ENCODE results near the gene PRKAG2. TPM values are rescaled to one million over a fixed set of nuclear protein-coding genes. Genes with fewer than 3 reads are reported as not detected.
"Not testable (repeated sequence)": the region's sequence is repeated elsewhere in the genome, so short reads cannot be mapped to it uniquely, and the experiment has no call there.

PRKAG2 gene
- total RNA-seq, 1 experiment from 2014 or later, result 9.4 TPM

- DNase-seq (ENCODE audit: low read depth), result no peak
These were observed 323.6 kb downstream of the PRKAG2 start for GRCh38 chr7:151553356-151553755.

GRCh38 chr7:151552352-151553028, 324.4 kb downstream of the PRKAG2 start:
- no peak for DNase-seq (ENCODE audit: low read depth)

- no peak for DNase-seq (ENCODE audit: low read depth)
These were observed 325.1 kb downstream of the PRKAG2 start for GRCh38 chr7:151551820-151552219.

- peak; percentile 41 for DNase-seq (ENCODE audit: low read depth)
These were observed 326.1 kb downstream of the PRKAG2 start for GRCh38 chr7:151550656-151551286.

- no peak for DNase-seq (ENCODE audit: low read depth)
These were observed 327.3 kb downstream of the PRKAG2 start for GRCh38 chr7:151549644-151550043.

GRCh38 chr7:151549083-151549482, 327.8 kb downstream of the PRKAG2 start:
- DNase-seq (ENCODE audit: low read depth), result no peak

GRCh38 chr7:151544183-151544582, 332.7 kb downstream of the PRKAG2 start:
- no peak for DNase-seq (ENCODE audit: low read depth)

- no peak for DNase-seq (ENCODE audit: low read depth)
These were observed 334.2 kb downstream of the PRKAG2 start for GRCh38 chr7:151542606-151543130.

- no peak for DNase-seq (ENCODE audit: low read depth)
These were observed 335.0 kb downstream of the PRKAG2 start for GRCh38 chr7:151541709-151542499.

GRCh38 chr7:151540146-151540545, 336.8 kb downstream of the PRKAG2 start:
- no peak for DNase-seq (ENCODE audit: low read depth)

- DNase-seq (ENCODE audit: low read depth), result peak; percentile 48
These were observed 337.7 kb downstream of the PRKAG2 start for GRCh38 chr7:151539088-151539671.

- DNase-seq (ENCODE audit: low read depth), result no peak
These were observed 338.9 kb downstream of the PRKAG2 start for GRCh38 chr7:151537818-151538561.

GRCh38 chr7:151536178-151536577, 340.7 kb downstream of the PRKAG2 start:
- DNase-seq (ENCODE audit: low read depth), result not testable (repeated sequence)

GRCh38 chr7:151529842-151530241, 347.1 kb downstream of the PRKAG2 start:
- DNase-seq (ENCODE audit: low read depth), result no peak

GRCh38 chr7:151524845-151525244, 352.1 kb downstream of the PRKAG2 start:
- DNase-seq (ENCODE audit: low read depth), result no peak

- no peak for DNase-seq (ENCODE audit: low read depth)
These were observed 352.6 kb downstream of the PRKAG2 start for GRCh38 chr7:151524331-151524730.

GRCh38 chr7:151520419-151521261, 356.3 kb downstream of the PRKAG2 start:
- DNase-seq (ENCODE audit: low read depth), result peak; percentile 60

- peak; percentile 99 for DNase-seq (ENCODE audit: low read depth)
These were observed 357.0 kb downstream of the PRKAG2 start, which contains the start of gene RHEB for GRCh38 chr7:151519765-151520418. Gene RHEB, minus strand, starts transcription at chr7:151519895. Its CDS starts 384 bp downstream, at chr7:151519511.

GRCh38 chr7:151518947-151519764, 357.8 kb downstream of the PRKAG2 start:
- peak; percentile 37 for DNase-seq (ENCODE audit: low read depth)
